SK-N-MC (cell line): ENCODE data around the gene FLRT1.

Experiments
- EZH2 ChIP-seq: fragments of 200-600 bp; sonication (generic); IDR thresholded peaks from one replicate; pipeline ENCODE4 v1.6.1; 2017; ENCODE audit warnings: antibody characterized with exemption
- POLR2AphosphoS5 ChIP-seq: IDR thresholded peaks from 2 replicates; pipeline ENCODE4 v1.6.1; 2012; ENCODE audit warnings: mild to moderate bottlenecking, low read depth, low read length, borderline replicate concordance

DNA sequence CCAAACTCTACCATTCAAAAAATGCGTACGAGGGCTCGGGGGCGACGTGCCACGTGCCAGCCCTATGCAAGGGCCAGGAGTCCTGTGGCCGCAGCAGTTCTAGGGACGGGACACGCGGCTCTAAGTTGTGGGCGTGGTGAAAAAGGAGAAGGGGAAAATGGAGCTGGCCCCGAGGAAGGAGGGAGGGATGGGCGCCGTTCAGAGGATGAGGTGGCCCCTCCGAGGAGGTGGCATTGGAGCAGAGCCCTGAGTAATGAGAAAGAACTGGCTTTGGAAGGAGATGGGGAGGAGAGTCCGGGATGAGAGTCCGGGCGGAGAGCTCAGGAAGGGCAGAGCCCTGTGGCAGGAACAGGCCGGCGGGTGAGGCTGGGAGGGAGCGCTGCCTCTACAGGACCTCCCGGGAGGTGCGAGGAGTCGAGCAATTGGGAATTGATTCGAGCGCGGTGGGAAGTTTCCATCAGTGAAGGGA, 28.5 kb upstream of the FLRT1 start:
- TF ChIP-seq EZH2 = no peak
- TF ChIP-seq POLR2AphosphoS5 = no peak
